Gastroesophageal sphincter (tissue), 4 donors: Measurements from ENCODE around the gene PYGM. TPM values are rescaled to one million over a fixed set of nuclear protein-coding genes. Genes with fewer than 3 reads are reported as not detected.

Experiments
- ATAC-seq: fragments of 150-250 bp; one replicate; pipeline ENCODE4 v1.9.1; 2016; ENCODE audit warnings: mild to moderate bottlenecking, moderate library complexity
- H3K27ac ChIP-seq, 4 donors: fragments of 200-600 bp; sonication (generic) in 3 of 4; 1 replicate in 3 of 4; 2 replicates in 1 of 4; pipeline ENCODE4 v1.5.1; 2016 to 2019
- H3K27me3 ChIP-seq: fragments of 200-600 bp; sonication (generic); one replicate; pipeline ENCODE4 v1.5.1; 2019
- H3K36me3 ChIP-seq, 2 donors: fragments of 200-600 bp; sonication (generic); one replicate each; pipeline ENCODE4 v1.5.1; 2019; ENCODE audit warnings: control low read depth in 1 of 2
- H3K4me1 ChIP-seq, 3 donors: fragments of 200-600 bp; sonication (generic); 1 replicate in 2 of 3; 2 replicates in 1 of 3; pipeline ENCODE4 v1.5.1; 2016 to 2019; ENCODE audit warnings: control low read depth in 2 of 3
- H3K4me3 ChIP-seq, 2 donors: fragments of 200-600 bp; sonication (generic); one replicate each; pipeline ENCODE4 v1.5.1; 2019; ENCODE audit warnings: mild to moderate bottlenecking in 1 of 2, moderate library complexity in 1 of 2
- H3K9me3 ChIP-seq, 3 donors: fragments of 200-600 bp; sonication (generic); one replicate each; pipeline ENCODE4 v1.5.1; 2017 to 2019; ENCODE audit warnings: control low read depth in 2 of 3
- CTCF ChIP-seq, 4 experiments: fragments of 200-600 bp in 2 of 4; fragments of 450-650 bp in 2 of 4; sonication (generic) in 1 of 4; IDR thresholded peaks; one replicate each; pipeline ENCODE4 v1.5.1; 2017 to 2019; ENCODE audit warnings: antibody characterized with exemption in 4 of 4, mild to moderate bottlenecking in 2 of 4, moderate library complexity in 2 of 4
- EP300 ChIP-seq: sonication (generic); formaldehyde crosslinking; IDR thresholded peaks from one replicate; pipeline ENCODE4 v1.6.1; 2017; ENCODE audit warnings: antibody characterized with exemption, mild to moderate bottlenecking
- POLR2A ChIP-seq, 2 donors: fragments of 450-650 bp; IDR thresholded peaks; one replicate each; pipeline ENCODE4 v1.6.1; 2017; ENCODE audit warnings: antibody characterized with exemption in 2 of 2, mild to moderate bottlenecking in 2 of 2, moderate library complexity in 1 of 2
- POLR2AphosphoS5 ChIP-seq: sonication (generic); formaldehyde crosslinking; IDR thresholded peaks from one replicate; pipeline ENCODE4 v1.6.1; 2017; ENCODE audit warnings: antibody characterized with exemption
- WGBS, 2 donors: methylation state at CpG; one replicate each; pipeline ENCODE4 v1.1.5; 2018; ENCODE audit warnings: low coverage in 1 of 2; 5-methylcytosine and 5-hydroxymethylcytosine counted together
- total RNA-seq, 4 donors: library from RNA; depleted of rRNA; stranded (reverse); fragments of >200 nt; gene quantifications; one replicate each; pipeline ENCODE4 v1.1.0, GENCODE V29; 2016

The PYGM gene
- total RNA-seq, 4 donors from 2014 or later: 10.5 to 55.2 (median 32.8) TPM

GRCh38 chr11:64718084-64718779 lies 41.5 kb downstream of the PYGM start:
- Histone ChIP-seq H3K36me3 (no peaks in the 10 kb centered on the region), H3K27me3 (peaks cover 98% of the 10 kb centered on the region), H3K27ac (no peak overlapping the region), H3K4me1 (peaks cover 0 to 7% (median 0%) of the 10 kb centered on the region in 3 donors), H3K9me3 (no peaks in the 10 kb centered on the region), H3K4me3 (no peak overlapping the region)
- no peak for ATAC-seq
- WGBS, 2 donors: 75 to 100% methylated on average over 2 to 9 of the region's 15 CpGs
- TF ChIP-seq CTCF (IDR thresholded peaks at IDR 0.05): no peak
- no peak for TF ChIP-seq POLR2AphosphoS5
- no peak for TF ChIP-seq POLR2A (IDR thresholded peaks at IDR 0.05)
- TF ChIP-seq EP300: no peak

- 100% methylated on average over 1 of the region's 4 CpGs; no CpG with 5 or more reads in 1 of the 2 donors for WGBS, 2 donors
- H3K27me3 ChIP-seq: peaks cover 100% of the 10 kb centered on the region
- TF ChIP-seq CTCF (IDR thresholded peaks at IDR 0.05) (no peak), POLR2AphosphoS5 (no peak), EP300 (no peak), POLR2A (IDR thresholded peaks at IDR 0.05) (no peak)
These were observed 42.6 kb downstream of the PYGM start for GRCh38 chr11:64717268-64717578.

GRCh38 chr11:64716473-64717267 lies 43.1 kb downstream of the PYGM start:
- ATAC-seq: no peak
- Histone ChIP-seq H3K27me3 (peaks cover 100% of the 10 kb centered on the region), H3K36me3 (no peaks in the 10 kb centered on the region), H3K9me3 (no peaks in the 10 kb centered on the region), H3K27ac (no peak overlapping the region), H3K4me1 (peaks cover 0 to 21% (median 0%) of the 10 kb centered on the region in 3 donors), H3K4me3 (no peak overlapping the region)
- TF ChIP-seq POLR2A (IDR thresholded peaks at IDR 0.05) (no peak), CTCF (IDR thresholded peaks at IDR 0.05) (no peak), EP300 (no peak), POLR2AphosphoS5 (no peak)
- WGBS, 2 donors: 18 to 36% methylated on average over 3 to 8 of the region's 21 CpGs

More at GRCh38 chr11:64717268-64717578, 42.6 kb downstream of the PYGM start:
- no peak overlapping the region for H3K4me3 ChIP-seq
- no peak overlapping the region for H3K27ac ChIP-seq
- H3K36me3 ChIP-seq: no peaks in the 10 kb centered on the region
- H3K4me1 ChIP-seq: peaks cover 0 to 17% (median 0%) of the 10 kb centered on the region in 3 donors
- ATAC-seq: no peak
- no peaks in the 10 kb centered on the region for H3K9me3 ChIP-seq

- H3K9me3 ChIP-seq: no peaks in the 10 kb centered on the region
- no peak overlapping the region for H3K4me3 ChIP-seq
- WGBS, 2 donors: 20% methylated on average over 5 of the region's 13 CpGs; no CpG with 5 or more reads in 1 of the 2 donors
- H3K36me3 ChIP-seq: no peaks in the 10 kb centered on the region
- H3K27me3 ChIP-seq: peaks cover 100% of the 10 kb centered on the region
- TF ChIP-seq POLR2A (IDR thresholded peaks at IDR 0.05) (no peak), POLR2AphosphoS5 (no peak), EP300 (no peak), CTCF (IDR thresholded peaks at IDR 0.05) (no peak)
- H3K4me1 ChIP-seq: peaks cover 0 to 28% (median 0%) of the 10 kb centered on the region in 3 donors
- ATAC-seq: no peak
- no peak overlapping the region for H3K27ac ChIP-seq
These were observed 43.9 kb downstream of the PYGM start for GRCh38 chr11:64715756-64716472.
